ENCODE results near the gene OR51V1.

OR51V1 gene

GRCh38 chr11:5230266-5230665 lies 29.8 kb upstream of the OR51V1 start:
- DNase-seq (ENCODE audit: low spot score) = no peak

- no peak for DNase-seq (ENCODE audit: low spot score)
Observed at GRCh38 chr11:5229796-5230195, 29.3 kb upstream of the OR51V1 start.

GRCh38 chr11:5229356-5229755 lies 28.9 kb upstream of the OR51V1 start:
- DNase-seq (ENCODE audit: low spot score) = no peak

- no peak for DNase-seq (ENCODE audit: low spot score)
Observed at GRCh38 chr11:5228124-5228523, 27.6 kb upstream of the OR51V1 start.

- no peak for DNase-seq (ENCODE audit: low spot score)
Observed at GRCh38 chr11:5227681-5228080, 27.2 kb upstream of the OR51V1 start.

GRCh38 chr11:5226732-5227310 lies 26.3 kb upstream of the OR51V1 start, which contains the start of gene HBB:
TSS of gene HBB (minus strand) at chr11:5227071. CDS start at chr11:5227021, 50 bp downstream.
- no peak for DNase-seq (ENCODE audit: low spot score)

- DNase-seq (ENCODE audit: low spot score) = no peak
Observed at GRCh38 chr11:5225480-5225871, 25.0 kb upstream of the OR51V1 start.

- no peak for DNase-seq (ENCODE audit: low spot score)
Observed at GRCh38 chr11:5224538-5225479, 24.3 kb upstream of the OR51V1 start.

- no peak for DNase-seq (ENCODE audit: low spot score)
Observed at GRCh38 chr11:5223686-5224085, 23.2 kb upstream of the OR51V1 start.

- no peak for DNase-seq (ENCODE audit: low spot score)
Observed at GRCh38 chr11:5223146-5223545, 22.7 kb upstream of the OR51V1 start.

- DNase-seq (ENCODE audit: low spot score) = no peak
Observed at GRCh38 chr11:5210376-5210885, 9.9 kb upstream of the OR51V1 start.

- DNase-seq (ENCODE audit: low spot score) = no peak
Observed at GRCh38 chr11:5204787-5205186, 4.3 kb upstream of the OR51V1 start.

- DNase-seq (ENCODE audit: low spot score) = no peak
Observed at GRCh38 chr11:5203366-5203765, 2.9 kb upstream of the OR51V1 start.

- DNase-seq (ENCODE audit: low spot score) = no peak
Observed at GRCh38 chr11:5198285-5198684, 2.2 kb downstream of the OR51V1 start.

GRCh38 chr11:5197536-5197935 lies 2.9 kb downstream of the OR51V1 start:
- no peak for DNase-seq (ENCODE audit: low spot score)

GRCh38 chr11:5196731-5197130 lies 3.8 kb downstream of the OR51V1 start:
- no peak for DNase-seq (ENCODE audit: low spot score)

- DNase-seq (ENCODE audit: low spot score) = no peak
Observed at GRCh38 chr11:5196067-5196466, 4.4 kb downstream of the OR51V1 start.

- no peak for DNase-seq (ENCODE audit: low spot score)
Observed at GRCh38 chr11:5192738-5193137, 7.7 kb downstream of the OR51V1 start.

- DNase-seq (ENCODE audit: low spot score) = no peak
Observed at GRCh38 chr11:5188201-5188600, 12.3 kb downstream of the OR51V1 start.

- no peak for DNase-seq (ENCODE audit: low spot score)
Observed at GRCh38 chr11:5178046-5178837, 22.2 kb downstream of the OR51V1 start.

GRCh38 chr11:5174934-5175333 lies 25.5 kb downstream of the OR51V1 start:
- no peak for DNase-seq (ENCODE audit: low spot score)

GRCh38 chr11:5171856-5172255 lies 28.6 kb downstream of the OR51V1 start:
- no peak for DNase-seq (ENCODE audit: low spot score)
